Karpas-422 (cell line): ENCODE measurements around the gene LRRC28. TPM values are rescaled to one million over a fixed set of nuclear protein-coding genes. Genes with fewer than 3 reads are reported as not detected.

Source experiments
- DNase-seq: peaks from one replicate; pipeline ENCODE4 v3.0.0-alpha.2; 2015
- H2AFZ ChIP-seq: fragments of 200-600 bp; sonication (generic); 2 replicates; pipeline ENCODE4 v1.6.1; 2014; ENCODE audit warnings: antibody characterized with exemption, low read length, mixed read lengths
- H3K27ac ChIP-seq: fragments of 200-600 bp; sonication (generic); 2 replicates; pipeline ENCODE4 v1.5.1; 2014; ENCODE audit warnings: mild to moderate bottlenecking, low read length, moderate library complexity
- H3K27me3 ChIP-seq: fragments of 200-600 bp; sonication (generic); 2 replicates; pipeline ENCODE4 v1.6.1; 2014; ENCODE audit warnings: low read length, mixed read lengths
- H3K36me3 ChIP-seq: fragments of 200-600 bp; sonication (generic); 2 replicates; pipeline ENCODE4 v1.6.1; 2014; ENCODE audit warnings: low read length, mixed read lengths; ENCODE audit not compliant: insufficient read depth
- H3K4me1 ChIP-seq: fragments of 200-600 bp; sonication (generic); 2 replicates; pipeline ENCODE4 v1.6.1; 2014; ENCODE audit warnings: mild to moderate bottlenecking, low read length, mixed read lengths
- H3K4me2 ChIP-seq: fragments of 200-600 bp; sonication (generic); 2 replicates; pipeline ENCODE4 v1.6.1; 2014; ENCODE audit warnings: low read length, low read depth, mild to moderate bottlenecking; ENCODE audit not compliant: poor library complexity, severe bottlenecking
- H3K4me3 ChIP-seq: fragments of 200-600 bp; sonication (generic); 2 replicates; pipeline ENCODE4 v1.5.1; 2014; ENCODE audit warnings: mild to moderate bottlenecking, antibody characterized with exemption, low read length, mixed read lengths
- H3K79me2 ChIP-seq: fragments of 200-600 bp; sonication (generic); 2 replicates; pipeline ENCODE4 v1.6.1; 2014; ENCODE audit warnings: mild to moderate bottlenecking, low read length, mixed read lengths
- H3K9ac ChIP-seq: fragments of 200-600 bp; sonication (generic); 2 replicates; pipeline ENCODE4 v1.6.0; 2014; ENCODE audit warnings: low read length
- H3K9me2 ChIP-seq: fragments of 200-600 bp; sonication (generic), shearing (Covaris generic); replicated peaks from 2 replicates; pipeline ENCODE4 v1.6.0; 2014; ENCODE audit warnings: mild to moderate bottlenecking, low read length, moderate library complexity; ENCODE audit not compliant: insufficient read depth
- H3K9me3 ChIP-seq: fragments of 300-700, 200-600 bp; sonication (generic); 2 replicates; pipeline ENCODE4 v1.6.1; 2014; ENCODE audit warnings: low read length, mixed read lengths
- H4K20me1 ChIP-seq: fragments of 200-600 bp; sonication (generic); 2 replicates; pipeline ENCODE4 v1.6.1; 2014; ENCODE audit warnings: mild to moderate bottlenecking, antibody characterized with exemption, low read length, low read depth; ENCODE audit not compliant: insufficient read depth
- total RNA-seq: library from RNA; depleted of rRNA; stranded (reverse); fragments of >200 nt; shearing (Covaris generic); gene quantifications from 2 replicates; pipeline ENCODE4 v1.2.3, GENCODE V29; 2014; ENCODE audit warnings: low replicate concordance

Gene LRRC28
- total RNA-seq, 1 experiment from 2014 or later, result 88.0 TPM

- Histone ChIP-seq H3K4me3 (no peak overlapping the region), H2AFZ (no peak overlapping the region), H4K20me1 (no peaks in the 10 kb centered on the region), H3K27me3 (no peaks in the 10 kb centered on the region), H3K27ac (no peak overlapping the region), H3K9ac (no peak overlapping the region), H3K79me2 (no peaks in the 10 kb centered on the region), H3K9me3 (no peaks in the 10 kb centered on the region), H3K4me1 (peaks cover 55% of the 10 kb centered on the region), H3K36me3 (no peaks in the 10 kb centered on the region), H3K9me2 (no peaks in the 10 kb centered on the region), H3K4me2 (no peak overlapping the region)
- no peak for DNase-seq
Observed at GRCh38 chr15:99343208-99343607, 91.9 kb downstream of the LRRC28 start.

DNA sequence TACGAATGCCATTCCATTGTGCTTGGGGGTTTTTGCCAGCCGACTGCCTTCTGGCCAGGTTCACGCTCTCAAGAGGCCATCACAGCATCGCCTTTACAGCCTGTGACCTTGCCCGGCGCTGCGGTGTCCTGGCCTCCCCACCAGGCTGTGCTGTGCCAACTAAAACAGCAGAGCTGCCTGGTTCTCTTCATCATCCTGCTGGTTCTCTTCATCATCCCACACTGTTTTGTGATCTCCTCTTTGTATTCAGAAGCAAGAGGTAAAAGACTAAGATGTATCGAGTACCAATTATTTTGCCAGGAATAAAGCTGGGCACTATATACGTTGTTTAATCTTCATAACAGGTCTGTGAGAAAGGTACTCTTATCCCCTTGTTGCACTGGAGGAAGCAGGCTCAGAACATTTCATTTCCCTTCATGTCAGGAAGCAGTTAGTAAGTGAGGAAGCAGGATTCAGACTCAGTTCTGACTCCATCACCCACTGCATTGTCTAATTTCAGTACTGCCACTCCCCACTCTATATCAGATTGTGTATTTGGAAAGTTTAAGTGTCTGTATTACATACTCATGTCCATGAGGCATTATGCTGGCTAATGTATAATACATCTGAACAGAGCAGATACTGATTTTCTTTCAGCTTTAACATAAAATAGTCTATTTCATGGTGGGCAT lies 92.7 kb downstream of the LRRC28 start:
- peaks cover 58% of the 10 kb centered on the region for H3K4me1 ChIP-seq
- DNase-seq, result peak; percentile 74
- no peak overlapping the region for H3K9ac ChIP-seq
- H3K27me3 ChIP-seq, result no peaks in the 10 kb centered on the region
- H4K20me1 ChIP-seq, result no peaks in the 10 kb centered on the region
- H3K4me2 ChIP-seq, result peak overlapping the region; percentile 64
- no peak overlapping the region for H2AFZ ChIP-seq
- no peaks in the 10 kb centered on the region for H3K9me2 ChIP-seq
- H3K36me3 ChIP-seq, result no peaks in the 10 kb centered on the region
- H3K4me3 ChIP-seq, result no peak overlapping the region
- H3K79me2 ChIP-seq, result no peaks in the 10 kb centered on the region
- peak overlapping the region; percentile 77 for H3K27ac ChIP-seq
- H3K9me3 ChIP-seq, result no peaks in the 10 kb centered on the region

DNA sequence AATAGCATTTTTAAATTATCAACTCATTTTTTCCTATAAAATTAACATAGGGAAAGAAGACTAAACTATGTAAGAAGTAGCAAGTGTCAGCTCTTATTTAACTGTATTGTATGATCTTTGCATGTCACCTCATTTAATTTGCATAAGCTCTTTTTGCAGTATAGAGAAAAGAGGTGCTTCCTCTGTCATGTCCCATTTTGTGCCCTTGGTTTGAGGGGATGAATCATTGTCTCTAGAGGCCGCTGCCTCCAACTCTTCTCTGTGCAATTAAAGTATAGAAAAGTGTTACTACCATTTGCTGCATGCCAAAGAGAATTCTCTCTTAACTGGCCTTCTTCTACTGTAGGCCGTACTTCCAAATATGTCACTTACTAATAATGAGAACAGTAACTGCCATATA lies 93.4 kb downstream of the LRRC28 start:
- no peaks in the 10 kb centered on the region for H3K27me3 ChIP-seq
- H3K4me3 ChIP-seq, result peak overlapping the region; percentile 36
- no peak overlapping the region for H3K9ac ChIP-seq
- H3K9me2 ChIP-seq, result no peaks in the 10 kb centered on the region
- no peaks in the 10 kb centered on the region for H3K79me2 ChIP-seq
- peaks cover 4% of the 10 kb centered on the region; the same call in 1 of the 2 replicates for H3K9me3 ChIP-seq
- peaks cover 58% of the 10 kb centered on the region for H3K4me1 ChIP-seq
- H3K4me2 ChIP-seq, result peak overlapping the region; percentile 64
- peak overlapping the region; percentile 77 for H3K27ac ChIP-seq
- no peaks in the 10 kb centered on the region for H3K36me3 ChIP-seq
- H2AFZ ChIP-seq, result 0 out of 2 replicates have a peak overlapping the region, but pooled peaks have one; percentile 13
- peak; percentile 85 for DNase-seq
- no peaks in the 10 kb centered on the region for H4K20me1 ChIP-seq

DNA sequence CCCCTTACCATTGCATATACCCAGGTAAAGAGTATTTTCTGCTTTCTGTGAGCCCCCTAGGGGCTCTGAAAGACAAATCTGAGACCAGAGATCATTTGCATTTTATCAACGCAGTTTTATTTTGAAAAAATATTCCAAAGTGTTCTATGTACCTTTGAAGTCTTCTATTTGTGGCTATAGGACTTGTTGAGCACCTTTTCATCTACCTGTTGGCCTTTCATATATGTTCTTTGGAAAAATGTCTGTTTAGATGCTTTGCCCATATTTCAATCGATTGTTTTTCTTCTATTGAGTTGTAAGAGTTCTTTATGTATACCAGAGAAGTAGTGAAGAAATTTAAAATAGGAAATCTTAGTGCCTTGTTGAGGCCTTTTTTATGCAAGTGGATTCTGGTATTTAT lies 94.0 kb downstream of the LRRC28 start:
- Histone ChIP-seq H2AFZ (0 out of 2 replicates have a peak overlapping the region, but pooled peaks have one; percentile 13), H3K9ac (no peak overlapping the region), H3K9me2 (no peaks in the 10 kb centered on the region), H3K4me3 (peak overlapping the region; percentile 36), H3K36me3 (no peaks in the 10 kb centered on the region), H3K27me3 (no peaks in the 10 kb centered on the region), H3K4me1 (peaks cover 58% of the 10 kb centered on the region), H3K27ac (peak overlapping the region; percentile 77), H3K4me2 (peak overlapping the region; percentile 64), H3K79me2 (no peaks in the 10 kb centered on the region), H4K20me1 (no peaks in the 10 kb centered on the region), H3K9me3 (peaks cover 4% of the 10 kb centered on the region; the same call in 1 of the 2 replicates)
- peak; percentile 54 for DNase-seq

DNA sequence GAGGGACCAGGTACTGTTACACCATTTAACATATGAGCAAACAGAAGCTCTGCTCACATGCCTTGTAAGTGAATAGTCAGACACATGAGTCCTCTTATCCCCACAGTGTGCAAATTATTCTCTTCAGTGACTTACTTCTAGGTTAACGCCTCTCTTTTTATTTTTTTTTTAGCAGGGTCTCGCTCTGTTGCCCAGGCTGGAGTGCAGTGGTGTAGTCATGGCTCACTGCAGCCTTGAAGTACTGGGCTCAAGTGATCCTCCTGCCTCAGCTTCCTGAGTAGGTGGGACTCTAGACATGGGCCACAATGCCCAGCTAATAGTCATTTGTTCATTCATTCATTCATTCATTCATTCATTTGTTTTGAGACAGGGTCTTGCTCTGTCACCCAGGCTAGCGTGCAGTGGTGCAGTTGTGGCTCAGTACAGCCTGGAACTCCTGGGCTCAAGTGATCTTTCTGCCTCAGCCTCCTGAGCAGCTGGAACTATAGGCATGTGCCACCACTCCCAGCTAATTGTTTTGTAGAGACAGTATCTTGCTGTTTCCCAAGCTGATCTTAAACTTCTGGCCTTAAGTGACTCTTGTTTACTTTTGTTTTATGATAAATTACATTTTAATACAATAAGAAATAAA lies 94.7 kb downstream of the LRRC28 start:
- peak; percentile 81 for DNase-seq

GRCh38 chr15:99347574-99347973 lies 96.3 kb downstream of the LRRC28 start:
- DNase-seq, result no peak
- Histone ChIP-seq H3K27ac (no peak overlapping the region), H3K36me3 (no peaks in the 10 kb centered on the region), H3K4me1 (peaks cover 51% of the 10 kb centered on the region), H3K79me2 (no peaks in the 10 kb centered on the region), H3K4me3 (no peak overlapping the region), H3K9me2 (no peaks in the 10 kb centered on the region), H3K4me2 (peak overlapping the region; percentile 2), H3K27me3 (no peaks in the 10 kb centered on the region), H3K9ac (no peak overlapping the region), H2AFZ (no peak overlapping the region), H4K20me1 (no peaks in the 10 kb centered on the region), H3K9me3 (peaks cover 4% of the 10 kb centered on the region; the same call in 1 of the 2 replicates)

More for the DNA sequence above, 94.7 kb downstream of the LRRC28 start:
- Histone ChIP-seq H3K79me2 (no peaks in the 10 kb centered on the region), H3K27me3 (no peaks in the 10 kb centered on the region), H3K27ac (peak overlapping the region; percentile 77), H2AFZ (no peak overlapping the region), H3K4me1 (peaks cover 58% of the 10 kb centered on the region), H3K9me3 (peaks cover 4% of the 10 kb centered on the region; the same call in 1 of the 2 replicates), H3K4me2 (peak overlapping the region; percentile 64), H4K20me1 (no peaks in the 10 kb centered on the region), H3K9ac (no peak overlapping the region), H3K4me3 (peak overlapping the region; percentile 36; the same call in 1 of the 2 replicates), H3K36me3 (no peaks in the 10 kb centered on the region), H3K9me2 (no peaks in the 10 kb centered on the region)

DNA sequence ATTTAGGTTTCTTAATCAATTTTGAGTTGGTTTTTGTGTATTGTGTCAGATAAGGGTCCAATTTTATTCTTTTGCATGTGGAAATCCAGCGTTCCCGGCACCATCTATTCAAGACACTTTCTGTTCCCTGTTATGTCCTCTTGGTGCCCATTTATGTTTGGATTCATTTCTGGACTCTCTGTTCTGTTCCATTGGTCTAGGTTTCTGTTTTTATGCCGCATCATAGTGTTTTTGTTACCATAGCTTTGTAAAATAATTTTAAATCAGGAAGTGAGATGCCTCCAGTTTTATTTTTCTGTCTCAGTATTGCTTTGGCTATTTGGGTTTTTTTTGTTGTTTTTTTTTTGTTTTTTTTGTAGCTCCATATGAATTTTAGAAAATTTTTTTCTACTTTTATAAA lies 97.1 kb downstream of the LRRC28 start:
- Histone ChIP-seq H3K27me3 (no peaks in the 10 kb centered on the region), H3K9ac (no peak overlapping the region), H2AFZ (no peak overlapping the region), H3K4me2 (peak overlapping the region; percentile 2), H3K79me2 (no peaks in the 10 kb centered on the region), H3K27ac (no peak overlapping the region), H4K20me1 (no peaks in the 10 kb centered on the region), H3K4me3 (no peak overlapping the region), H3K36me3 (no peaks in the 10 kb centered on the region), H3K4me1 (peaks cover 46% of the 10 kb centered on the region), H3K9me2 (no peaks in the 10 kb centered on the region), H3K9me3 (peaks cover 4% of the 10 kb centered on the region; the same call in 1 of the 2 replicates)
- DNase-seq, result no peak

DNA sequence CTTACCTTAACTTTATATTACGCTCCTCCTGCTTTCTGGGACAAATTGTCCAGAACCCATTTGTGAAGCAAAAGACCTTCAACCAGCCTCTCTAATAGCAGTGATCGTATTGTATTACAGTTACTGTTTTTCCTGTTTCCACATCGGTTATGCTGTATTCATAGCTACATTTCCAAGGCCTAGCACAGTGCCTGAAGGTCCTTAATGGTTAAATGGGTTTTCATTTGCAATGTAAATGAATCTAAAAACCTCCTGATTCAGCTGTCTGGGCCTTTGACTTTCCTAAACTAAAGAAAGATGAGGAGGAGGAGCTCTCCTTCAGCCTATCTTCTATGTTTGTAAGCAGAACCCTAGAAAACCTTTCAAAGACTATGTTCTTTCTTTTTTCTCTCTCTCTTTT lies 99.1 kb downstream of the LRRC28 start:
- H4K20me1 ChIP-seq, result no peaks in the 10 kb centered on the region
- no peaks in the 10 kb centered on the region for H3K79me2 ChIP-seq
- no peak overlapping the region for H3K27ac ChIP-seq
- no peaks in the 10 kb centered on the region for H3K36me3 ChIP-seq
- no peak for DNase-seq
- H3K27me3 ChIP-seq, result no peaks in the 10 kb centered on the region
- H3K4me3 ChIP-seq, result no peak overlapping the region
- no peak overlapping the region for H2AFZ ChIP-seq
- no peak overlapping the region for H3K4me2 ChIP-seq
- no peaks in the 10 kb centered on the region for H3K9me2 ChIP-seq
- H3K9ac ChIP-seq, result no peak overlapping the region
- peaks cover 30% of the 10 kb centered on the region for H3K4me1 ChIP-seq
- H3K9me3 ChIP-seq, result peaks cover 4% of the 10 kb centered on the region; the same call in 1 of the 2 replicates
